ENCODE measurements around the gene PEX14.
"Not testable (repeated sequence)": the region's sequence is repeated elsewhere in the genome, so short reads cannot be mapped to it uniquely, and the experiment has no call there.

The PEX14 gene

GRCh38 chr1:10473145-10473765 is 1.5 kb upstream of the PEX14 start:
- Histone ChIP-seq H2AFZ (ENCODE audit: low read depth, low read length) (no peak overlapping the region), H2BK12ac (ENCODE audit: low read length in 2 of 2) (no peak overlapping the region), H4K91ac (ENCODE audit: low read length) (no peak overlapping the region), H2BK120ac (ENCODE audit: low read depth, low read length) (no peak overlapping the region), H3K23ac (ENCODE audit: low read length in 2 of 2) (no peak overlapping the region), H3K27ac (ENCODE audit: low read length, poor library complexity, severe bottlenecking) (no peak overlapping the region), H2AK5ac (ENCODE audit: low read length, severe bottlenecking) (no peak overlapping the region), H2BK15ac (ENCODE audit: low read depth, poor library complexity, severe bottlenecking) (no peak overlapping the region), H3K14ac (ENCODE audit: low read length in 2 of 2) (no peak overlapping the region), H3K4me3 (ENCODE audit: insufficient read depth in 1 of 2, low read depth in 1 of 2, low read length in 2 of 2) (peak overlapping the region in 1 of 2 experiments; percentile 86), H3K79me1 (replicated peaks; ENCODE audit: low read length, poor library complexity, severe bottlenecking) (peaks cover 16% of the 10 kb centered on the region), H3K9ac (ENCODE audit: low read length) (peak overlapping the region; percentile 78), H3K18ac (ENCODE audit: low read depth in 1 of 2, low read length in 2 of 2) (no peak overlapping the region), H3K4me1 (ENCODE audit: control insufficient read depth, insufficient read depth, low read depth, low read length) (peaks cover 5% of the 10 kb centered on the region), H4K8ac (ENCODE audit: low read length) (no peak overlapping the region), H3K4me2 (ENCODE audit: low read length, poor library complexity, severe bottlenecking) (no peak overlapping the region), H3K4ac (ENCODE audit: low read depth in 1 of 2, low read length in 2 of 2) (no peak overlapping the region), H3K9me3 (ENCODE audit: control insufficient read depth, low read length) (no peaks in the 10 kb centered on the region), H3K36me3 (ENCODE audit: control insufficient read depth in 1 of 2, insufficient read depth in 2 of 2, low read depth in 1 of 2, low read length in 2 of 2) (peaks cover 0 to 11% of the 10 kb centered on the region in 2 experiments), H2BK5ac (ENCODE audit: low read depth, low read length, poor library complexity, severe bottlenecking) (no peak overlapping the region), H3K27me3 (ENCODE audit: control insufficient read depth in 1 of 2, insufficient read depth in 1 of 2, low read length in 2 of 2) (no peaks in the 10 kb centered on the region)
- no peak for DNase-seq
- WGBS, result 97% methylated on average over 17 of the region's 23 CpGs

GRCh38 chr1:10474309-10474612 is 489 bp upstream of the PEX14 start:
- not testable (repeated sequence) for H3K4me2 ChIP-seq (ENCODE audit: low read length, poor library complexity, severe bottlenecking); H2BK120ac ChIP-seq (ENCODE audit: low read depth, low read length); H3K4ac ChIP-seq (ENCODE audit: low read depth in 1 of 2, low read length in 2 of 2); H3K27me3 ChIP-seq (ENCODE audit: control insufficient read depth in 1 of 2, insufficient read depth in 1 of 2, low read length in 2 of 2); H2BK15ac ChIP-seq (ENCODE audit: low read depth, poor library complexity, severe bottlenecking); H2AFZ ChIP-seq (ENCODE audit: low read depth, low read length); H3K9me3 ChIP-seq (ENCODE audit: control insufficient read depth, low read length); DNase-seq; H4K91ac ChIP-seq (ENCODE audit: low read length); H2BK12ac ChIP-seq (ENCODE audit: low read length in 2 of 2); H3K14ac ChIP-seq (ENCODE audit: low read length in 2 of 2); H3K18ac ChIP-seq (ENCODE audit: low read depth in 1 of 2, low read length in 2 of 2); H2BK5ac ChIP-seq (ENCODE audit: low read depth, low read length, poor library complexity, severe bottlenecking); H3K27ac ChIP-seq (ENCODE audit: low read length, poor library complexity, severe bottlenecking); H3K4me1 ChIP-seq (ENCODE audit: control insufficient read depth, insufficient read depth, low read depth, low read length); H3K36me3 ChIP-seq (ENCODE audit: control insufficient read depth in 1 of 2, insufficient read depth in 2 of 2, low read depth in 1 of 2, low read length in 2 of 2); H2AK5ac ChIP-seq (ENCODE audit: low read length, severe bottlenecking); H3K23ac ChIP-seq (ENCODE audit: low read length in 2 of 2)
- H3K9ac ChIP-seq (ENCODE audit: low read length), result peak overlapping the region; percentile 94
- peak overlapping the region; percentile 96 for H4K8ac ChIP-seq (ENCODE audit: low read length)
- peaks cover 18% of the 10 kb centered on the region for H3K79me1 ChIP-seq (replicated peaks; ENCODE audit: low read length, poor library complexity, severe bottlenecking)
- H3K4me3 ChIP-seq (ENCODE audit: insufficient read depth in 1 of 2, low read depth in 1 of 2, low read length in 2 of 2), result peak overlapping the region in 1 of 2 experiments; percentile 99
- WGBS, result 95% methylated on average over 10 of the region's 10 CpGs

- Histone ChIP-seq H2BK5ac (ENCODE audit: low read depth, low read length, poor library complexity, severe bottlenecking) (no peak overlapping the region), H3K18ac (ENCODE audit: low read depth in 1 of 2, low read length in 2 of 2) (peak overlapping the region in 1 of 2 experiments; percentile 50), H2BK120ac (ENCODE audit: low read depth, low read length) (no peak overlapping the region), H3K27ac (ENCODE audit: low read length, poor library complexity, severe bottlenecking) (no peak overlapping the region), H3K27me3 (ENCODE audit: control insufficient read depth in 1 of 2, insufficient read depth in 1 of 2, low read length in 2 of 2) (no peaks in the 10 kb centered on the region), H3K9ac (ENCODE audit: low read length) (peak overlapping the region; percentile 94), H3K79me1 (replicated peaks; ENCODE audit: low read length, poor library complexity, severe bottlenecking) (peaks cover 13% of the 10 kb centered on the region), H3K9me3 (ENCODE audit: control insufficient read depth, low read length) (no peaks in the 10 kb centered on the region), H3K4me1 (ENCODE audit: control insufficient read depth, insufficient read depth, low read depth, low read length) (peaks cover 5% of the 10 kb centered on the region), H2BK15ac (ENCODE audit: low read depth, poor library complexity, severe bottlenecking) (no peak overlapping the region), H3K4me2 (ENCODE audit: low read length, poor library complexity, severe bottlenecking) (peak overlapping the region; percentile 73), H4K91ac (ENCODE audit: low read length) (no peak overlapping the region), H3K23ac (ENCODE audit: low read length in 2 of 2) (peak overlapping the region in 1 of 2 experiments; percentile 70), H3K36me3 (ENCODE audit: control insufficient read depth in 1 of 2, insufficient read depth in 2 of 2, low read depth in 1 of 2, low read length in 2 of 2) (no peaks in the 10 kb centered on the region), H2AK5ac (ENCODE audit: low read length, severe bottlenecking) (no peak overlapping the region), H2AFZ (ENCODE audit: low read depth, low read length) (peak overlapping the region; percentile 47), H4K8ac (ENCODE audit: low read length) (peak overlapping the region; percentile 22), H3K4me3 (ENCODE audit: insufficient read depth in 1 of 2, low read depth in 1 of 2, low read length in 2 of 2) (peak overlapping the region; percentile 80 to 99), H3K14ac (ENCODE audit: low read length in 2 of 2) (no peak overlapping the region), H3K4ac (ENCODE audit: low read depth in 1 of 2, low read length in 2 of 2) (no peak overlapping the region), H2BK12ac (ENCODE audit: low read length in 2 of 2) (peak overlapping the region in 1 of 2 experiments; percentile 15)
- no peak for DNase-seq
- WGBS, result 4% methylated on average over 12 of the region's 13 CpGs
Measured at GRCh38 chr1:10475510-10475909, 760 bp downstream of the PEX14 start.

GRCh38 chr1:10479296-10479695 is 4.5 kb downstream of the PEX14 start:
- WGBS, result 86% methylated on average over 7 of the region's 8 CpGs
- no peak for DNase-seq
- Histone ChIP-seq H3K36me3 (ENCODE audit: control insufficient read depth in 1 of 2, insufficient read depth in 2 of 2, low read depth in 1 of 2, low read length in 2 of 2) (peaks cover 3 to 11% of the 10 kb centered on the region in 2 experiments), H3K4me1 (ENCODE audit: control insufficient read depth, insufficient read depth, low read depth, low read length) (peaks cover 4% of the 10 kb centered on the region), H2BK5ac (ENCODE audit: low read depth, low read length, poor library complexity, severe bottlenecking) (no peak overlapping the region), H3K27me3 (ENCODE audit: control insufficient read depth in 1 of 2, insufficient read depth in 1 of 2, low read length in 2 of 2) (no peaks in the 10 kb centered on the region), H3K4me3 (ENCODE audit: insufficient read depth in 1 of 2, low read depth in 1 of 2, low read length in 2 of 2) (no peak overlapping the region), H2AFZ (ENCODE audit: low read depth, low read length) (no peak overlapping the region), H2BK12ac (ENCODE audit: low read length in 2 of 2) (no peak overlapping the region), H3K14ac (ENCODE audit: low read length in 2 of 2) (no peak overlapping the region), H4K91ac (ENCODE audit: low read length) (no peak overlapping the region), H4K8ac (ENCODE audit: low read length) (no peak overlapping the region), H3K9ac (ENCODE audit: low read length) (no peak overlapping the region), H2BK120ac (ENCODE audit: low read depth, low read length) (no peak overlapping the region), H3K79me1 (replicated peaks; ENCODE audit: low read length, poor library complexity, severe bottlenecking) (peaks cover 16% of the 10 kb centered on the region), H3K9me3 (ENCODE audit: control insufficient read depth, low read length) (no peaks in the 10 kb centered on the region), H3K4me2 (ENCODE audit: low read length, poor library complexity, severe bottlenecking) (no peak overlapping the region), H2AK5ac (ENCODE audit: low read length, severe bottlenecking) (no peak overlapping the region), H3K18ac (ENCODE audit: low read depth in 1 of 2, low read length in 2 of 2) (no peak overlapping the region), H3K27ac (ENCODE audit: low read length, poor library complexity, severe bottlenecking) (no peak overlapping the region), H2BK15ac (ENCODE audit: low read depth, poor library complexity, severe bottlenecking) (no peak overlapping the region), H3K4ac (ENCODE audit: low read depth in 1 of 2, low read length in 2 of 2) (no peak overlapping the region), H3K23ac (ENCODE audit: low read length in 2 of 2) (no peak overlapping the region)

All from mesenchymal stem cell (in vitro differentiated cells and primary cell).